Ovary (tissue), 9 donors: ENCODE data around the gene GDF7. TPM values are rescaled to one million over a fixed set of nuclear protein-coding genes. Genes with fewer than 3 reads are reported as not detected.

ENCODE experiments used
- DNase-seq, 5 donors: peaks; one replicate each; pipeline ENCODE4 v3.0.0-alpha.2; 2019 to 2020
- H3K27ac ChIP-seq, 2 donors: fragments of 200-600 bp; one replicate each; pipeline versions ENCODE4 v1.5.1 to v1.8.0; 2019 to 2022
- H3K27me3 ChIP-seq: fragments of 200-600 bp; one replicate; pipeline ENCODE4 v1.8.0; 2022
- H3K36me3 ChIP-seq: fragments of 200-600 bp; sonication (generic); one replicate; pipeline ENCODE4 v1.5.1; 2019
- H3K4me1 ChIP-seq: one replicate; pipeline ENCODE4 v1.8.1; 2013; ENCODE audit warnings: mild to moderate bottlenecking, moderate library complexity; ENCODE audit not compliant: insufficient read depth
- H3K4me3 ChIP-seq: fragments of 200-600 bp; sonication (generic); one replicate; pipeline ENCODE4 v1.5.1; 2017
- H3K9me3 ChIP-seq, 2 donors: fragments of 200-600 bp in 1 of 2; sonication (generic) in 1 of 2; one replicate each; pipeline versions ENCODE4 v1.5.1 to v1.8.1; 2013 to 2019; ENCODE audit warnings: mild to moderate bottlenecking in 1 of 2, moderate library complexity in 1 of 2
- CTCF ChIP-seq, 3 donors: fragments of 450-650 bp in 2 of 3; fragments of 200-600 bp in 1 of 3; IDR thresholded peaks; one replicate each; pipeline versions ENCODE4 v1.5.1 to v1.8.0; 2016 to 2022; ENCODE audit warnings: antibody characterized with exemption in 3 of 3, mild to moderate bottlenecking in 1 of 3
- EP300 ChIP-seq: sonication (generic); formaldehyde crosslinking; IDR thresholded peaks from one replicate; pipeline ENCODE4 v1.6.1; 2017; ENCODE audit warnings: antibody characterized with exemption
- POLR2A ChIP-seq: fragments of 450-650 bp; IDR thresholded peaks from one replicate; pipeline ENCODE4 v1.6.1; 2017; ENCODE audit warnings: antibody characterized with exemption, mild to moderate bottlenecking, moderate library complexity
- WGBS, 3 donors: extraction: QIAGEN DNeasy Blood & Tissue Kit in 1 of 3; methylation state at CpG; one replicate each; pipeline versions ENCODE4 v1.1.5 to v1.1.7; 2013 to 2017; 5-methylcytosine and 5-hydroxymethylcytosine counted together
- intact Hi-C, 4 donors: fragments of 100-400 bp; cut with DNase I; formaldehyde crosslinking; loops; one replicate each; pipeline versions ENCODE4 v1.11.0 to v1.15.1; 2022 to 2023
- polyA plus RNA-seq, 2 donors: library from polyadenylated mRNA; stranded (reverse); fragments of 200-250 nt in 1 of 2; fragments of 350-450 nt in 1 of 2; fragmentation: Illumina TruSeq in 1 of 2; extraction: RNeasy Lipid Tissue Mini Kit (QIAGEN cat#74804) in 1 of 2; gene quantifications; one replicate each; pipeline ENCODE4 v1.2.3, GENCODE V29; 2013 to 2014
- total RNA-seq, 7 donors: library from RNA; depleted of rRNA in 2 of 7; stranded (reverse); fragments of >200 nt in 2 of 7; fragmentation: NEBNext Ultra II Directional in 3 of 7; extraction: Animal tissue kit (Norgen Biotek cat#: 25700) in 3 of 7; gene quantifications; one replicate each; pipeline versions ENCODE4 v1.1.0 to v1.2.4, GENCODE V29; 2016 to 2023
- donor health status: DM: no; HTN: no; CAD: no; lungs with moderate emphysema.
- donor health status: DM: no; HTN: no; CAD: no.
- donor health status: Bipolar disorder and iron deficiency.
- donor health status: DM: yes; HTN: yes; CAD: no.
- donor health status: DM: no; HTN: no; CAD: no.
- donor health status: DM: yes; HTN: yes; CAD: no.

Gene GDF7
- total and polyA plus RNA-seq, 9 donors = 0.11 to 1.7 (median 0.48) TPM

GRCh38 chr2:20722592-20723240 is 55.8 kb downstream of the GDF7 start:
- WGBS, 3 donors = 99 to 100% (median 100%) methylated on average over 1 of the region's 1 CpG
- H3K4me1 ChIP-seq = no peaks in the 10 kb centered on the region
- no peaks in the 10 kb centered on the region for H3K36me3 ChIP-seq
- intact Hi-C loops = no loop called here
- no peak overlapping the region for H3K27ac ChIP-seq
- TF ChIP-seq CTCF (IDR thresholded peaks at IDR 0.05) (no peak), POLR2A (no peak), EP300 (no peak)
- no peak for DNase-seq
- no peaks in the 10 kb centered on the region for H3K9me3 ChIP-seq
- no peak overlapping the region for H3K4me3 ChIP-seq
- no peaks in the 10 kb centered on the region for H3K27me3 ChIP-seq

DNA sequence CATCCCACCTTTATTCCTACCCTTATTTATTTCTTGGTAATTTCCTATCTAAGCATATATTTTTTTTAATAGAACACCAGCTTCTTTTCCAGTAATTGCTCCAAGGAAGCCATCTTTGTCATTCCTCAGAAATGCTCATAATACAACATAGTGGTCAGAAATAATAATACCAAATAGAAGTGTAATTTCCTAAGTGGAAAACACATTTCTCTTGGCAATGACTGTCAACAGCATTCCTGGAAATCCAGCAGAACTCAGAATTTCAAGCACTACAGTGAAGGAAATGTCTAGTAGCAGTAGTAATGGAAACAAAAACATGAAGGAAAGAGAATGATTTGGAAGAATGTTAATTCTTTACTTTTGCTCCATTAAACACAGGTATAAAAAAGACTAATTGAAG is 56.6 kb downstream of the GDF7 start:
- H3K4me3 ChIP-seq = no peak overlapping the region
- intact Hi-C loops = no loop called here
- no peaks in the 10 kb centered on the region for H3K9me3 ChIP-seq
- no peaks in the 10 kb centered on the region for H3K27me3 ChIP-seq
- H3K27ac ChIP-seq = no peak overlapping the region
- no peak for DNase-seq
- no peak for TF ChIP-seq CTCF (IDR thresholded peaks at IDR 0.05)
- TF ChIP-seq POLR2A = no peak
- peaks cover 2% of the 10 kb centered on the region for H3K4me1 ChIP-seq
- H3K36me3 ChIP-seq = no peaks in the 10 kb centered on the region

- no peak for DNase-seq
- 98 to 99% (median 99%) methylated on average over 3 of the region's 3 CpGs for WGBS, 3 donors
- H3K4me3 ChIP-seq = no peak overlapping the region
- peaks cover 2% of the 10 kb centered on the region for H3K4me1 ChIP-seq
- intact Hi-C loops = no loop called here
- TF ChIP-seq POLR2A (no peak), CTCF (IDR thresholded peaks at IDR 0.05) (no peak), EP300 (no peak)
- no peaks in the 10 kb centered on the region for H3K27me3 ChIP-seq
- no peak overlapping the region for H3K27ac ChIP-seq
- no peaks in the 10 kb centered on the region for H3K9me3 ChIP-seq
- no peaks in the 10 kb centered on the region for H3K36me3 ChIP-seq
Measured at GRCh38 chr2:20724500-20725053, 57.6 kb downstream of the GDF7 start.

- H3K27me3 ChIP-seq = no peaks in the 10 kb centered on the region
- H3K4me1 ChIP-seq = peaks cover 2% of the 10 kb centered on the region
- no peaks in the 10 kb centered on the region for H3K9me3 ChIP-seq
- TF ChIP-seq CTCF (IDR thresholded peaks at IDR 0.05) (no peak), EP300 (no peak), POLR2A (no peak)
- no peak overlapping the region for H3K4me3 ChIP-seq
- intact Hi-C loops = no loop called here
- 91 to 92% (median 92%) methylated on average over 2 of the region's 2 CpGs for WGBS, 3 donors
- no peak for DNase-seq
- no peak overlapping the region for H3K27ac ChIP-seq
- H3K36me3 ChIP-seq = no peaks in the 10 kb centered on the region
Measured at GRCh38 chr2:20725782-20726181, 58.8 kb downstream of the GDF7 start.
